ENCODE measurements around the gene WDR31. TPM values are rescaled to one million over a fixed set of nuclear protein-coding genes. Genes with fewer than 3 reads are reported as not detected.

Gene WDR31
- polyA plus RNA-seq, 3 donors: 0.05 to 0.11 TPM; not detected in 1

DNA sequence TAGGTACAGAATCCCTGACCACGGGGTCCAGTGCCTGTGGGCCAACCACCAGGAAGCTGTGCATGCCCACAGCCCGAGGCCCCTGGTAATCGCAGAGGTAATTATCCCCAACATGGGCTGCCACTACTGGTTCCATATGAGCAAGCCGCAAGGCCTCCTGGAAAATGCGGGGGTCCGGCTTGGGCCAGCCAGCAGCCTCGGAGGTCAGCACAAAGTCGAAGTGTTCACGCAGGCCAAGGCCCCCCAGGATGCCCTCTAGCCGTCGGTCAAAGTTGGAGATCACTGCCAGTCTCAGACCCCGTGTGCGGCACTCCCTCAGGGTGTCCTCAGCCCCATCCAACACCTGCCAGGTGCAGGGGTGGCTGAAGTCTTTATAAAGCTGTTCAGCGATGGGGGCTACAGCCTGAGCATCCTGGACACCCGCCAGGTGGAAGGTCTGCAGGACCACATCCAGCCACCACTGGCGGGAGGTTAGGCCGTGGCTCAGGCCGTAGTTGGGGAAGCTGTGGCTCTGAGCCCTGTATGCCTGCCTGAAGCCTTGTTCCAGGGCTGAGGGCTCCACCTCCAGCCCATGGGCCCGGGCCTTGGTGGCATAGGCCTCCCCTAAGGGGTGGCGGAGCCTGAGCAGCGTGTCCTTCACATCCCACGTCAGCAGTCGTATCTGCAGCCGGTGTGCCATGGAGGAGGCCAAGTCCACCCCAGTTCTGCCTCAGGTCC, 33.8 kb upstream of the WDR31 start:
- Mint-ChIP-seq H3K9me3 (no peaks in the 10 kb centered on the region), H3K4me1 (peaks cover 15% of the 10 kb centered on the region), H3K27ac (no peak overlapping the region), H3K4me3 (no peak overlapping the region), H3K36me3 (peaks cover 8 to 23% of the 10 kb centered on the region in 2 donors), H3K27me3 (ENCODE audit: low read depth in 3 of 3) (no peaks in the 10 kb centered on the region)
- H3K36me3 ChIP-seq (replicated peaks in 1 of 2; ENCODE audit: control insufficient read depth in 1 of 2, insufficient read depth in 2 of 2, low read length in 2 of 2): peaks cover 9 to 21% of the 10 kb centered on the region in 2 donors
- no peak overlapping the region for H3K27ac ChIP-seq (ENCODE audit: low read depth in 1 of 2, low read length in 2 of 2)
- H3K4me2 ChIP-seq (replicated peaks; ENCODE audit: extremely low read depth, low read length, poor library complexity, severe bottlenecking): no peak overlapping the region
- no peaks in the 10 kb centered on the region for H3K9me3 ChIP-seq (replicated peaks in 1 of 2; ENCODE audit: control insufficient read depth in 1 of 2, insufficient read depth in 1 of 2, low read length in 2 of 2)
- WGBS (ENCODE audit: insufficient coverage): 95% methylated on average over 20 of the region's 24 CpGs
- H3K4me1 ChIP-seq (ENCODE audit: control insufficient read depth in 1 of 2, insufficient read depth in 2 of 2, low read length in 2 of 2): peaks cover 9 to 11% of the 10 kb centered on the region in 2 donors
- no peaks in the 10 kb centered on the region for H4K20me1 ChIP-seq (ENCODE audit: insufficient read depth, low read length)
- no peak for DNase-seq
- no peaks in the 10 kb centered on the region for H3K79me2 ChIP-seq (ENCODE audit: insufficient read depth, low read length)
- no peak overlapping the region for H3K4me3 ChIP-seq (replicated peaks in 1 of 3; ENCODE audit: low read depth in 2 of 3, low read length in 3 of 3)
- H3K9ac ChIP-seq (ENCODE audit: insufficient read depth, low read length, poor library complexity, severe bottlenecking): no peak overlapping the region
- TF ChIP-seq CTCF (IDR thresholded peaks at IDR 0.05): no peak
- H2AFZ ChIP-seq (ENCODE audit: insufficient read depth, low read depth, low read length, poor library complexity, severe bottlenecking): no peak overlapping the region
- no peaks in the 10 kb centered on the region for H3K27me3 ChIP-seq (ENCODE audit: control insufficient read depth in 2 of 2, insufficient read depth in 2 of 2, low read length in 2 of 2)
- intact Hi-C loops (cut with micrococcal nuclease): no loop called here

DNA sequence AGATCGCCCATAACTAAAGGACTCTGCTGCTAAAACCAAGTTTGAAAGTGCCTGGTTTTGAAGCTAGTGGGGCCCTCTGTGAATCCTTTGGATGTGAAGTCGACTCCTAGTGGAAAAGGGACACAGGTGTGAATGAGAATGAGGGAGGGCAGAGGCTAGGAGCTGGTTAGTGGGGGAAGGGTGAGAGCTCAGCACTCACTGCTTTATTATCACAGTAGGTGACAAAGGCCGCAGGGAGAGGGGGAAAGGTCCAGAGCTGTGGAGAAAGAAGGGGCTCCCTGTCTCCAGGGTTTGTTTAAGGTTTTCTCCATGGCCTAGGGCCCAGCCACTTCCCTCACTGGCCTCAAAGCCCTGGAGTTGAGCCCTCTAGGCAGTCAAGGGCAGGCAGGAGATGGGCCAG, 33.2 kb upstream of the WDR31 start:
- Histone ChIP-seq H3K27ac (ENCODE audit: low read depth in 1 of 2, low read length in 2 of 2) (no peak overlapping the region), H4K20me1 (ENCODE audit: insufficient read depth, low read length) (no peaks in the 10 kb centered on the region), H3K27me3 (ENCODE audit: control insufficient read depth in 2 of 2, insufficient read depth in 2 of 2, low read length in 2 of 2) (no peaks in the 10 kb centered on the region), H3K36me3 (replicated peaks in 1 of 2; ENCODE audit: control insufficient read depth in 1 of 2, insufficient read depth in 2 of 2, low read length in 2 of 2) (peaks cover 9 to 21% of the 10 kb centered on the region in 2 donors), H3K9me3 (replicated peaks in 1 of 2; ENCODE audit: control insufficient read depth in 1 of 2, insufficient read depth in 1 of 2, low read length in 2 of 2) (no peaks in the 10 kb centered on the region), H3K79me2 (ENCODE audit: insufficient read depth, low read length) (no peaks in the 10 kb centered on the region), H3K4me2 (replicated peaks; ENCODE audit: extremely low read depth, low read length, poor library complexity, severe bottlenecking) (no peak overlapping the region), H3K4me3 (replicated peaks in 1 of 3; ENCODE audit: low read depth in 2 of 3, low read length in 3 of 3) (no peak overlapping the region), H2AFZ (ENCODE audit: insufficient read depth, low read depth, low read length, poor library complexity, severe bottlenecking) (no peak overlapping the region), H3K9ac (ENCODE audit: insufficient read depth, low read length, poor library complexity, severe bottlenecking) (no peak overlapping the region), H3K4me1 (ENCODE audit: control insufficient read depth in 1 of 2, insufficient read depth in 2 of 2, low read length in 2 of 2) (peaks cover 9 to 11% of the 10 kb centered on the region in 2 donors)
- Mint-ChIP-seq H3K27me3 (ENCODE audit: low read depth in 3 of 3) (no peaks in the 10 kb centered on the region), H3K27ac (no peak overlapping the region), H3K9me3 (no peaks in the 10 kb centered on the region), H3K36me3 (peaks cover 8 to 23% of the 10 kb centered on the region in 2 donors), H3K4me1 (peaks cover 15% of the 10 kb centered on the region), H3K4me3 (no peak overlapping the region)
- intact Hi-C loops (cut with micrococcal nuclease): no loop called here
- TF ChIP-seq CTCF (IDR thresholded peaks at IDR 0.05): no peak
- DNase-seq: no peak
- WGBS (ENCODE audit: insufficient coverage): 88% methylated on average over 2 of the region's 3 CpGs

Measured in CD14-positive monocyte (primary cell).